Thyroid gland (tissue), 4 donors: ENCODE data around the gene ACTN2.

Experiments used
- POLR2A ChIP-seq, 2 donors: fragments of 450-650 bp; IDR thresholded peaks; one replicate each; pipeline ENCODE4 v1.6.1; 2017; ENCODE audit warnings: antibody characterized with exemption in 2 of 2, mild to moderate bottlenecking in 2 of 2, moderate library complexity in 1 of 2
- TF ChIP-seq, protein P1 (sequence below), 6 experiments: fragments of 200-600 bp in 3 of 6; fragments of 450-650 bp in 3 of 6; sonication (generic) in 3 of 6; IDR thresholded peaks; one replicate each; pipeline ENCODE4 v1.5.1; 2016 to 2019; ENCODE audit warnings: antibody characterized with exemption in 6 of 6, mild to moderate bottlenecking in 2 of 6, inconsistent platforms in 1 of 6, moderate library complexity in 1 of 6

GRCh38 chr1:236700903-236701302, 14.6 kb downstream of the ACTN2 start:
- TF ChIP-seq, protein P1, sequence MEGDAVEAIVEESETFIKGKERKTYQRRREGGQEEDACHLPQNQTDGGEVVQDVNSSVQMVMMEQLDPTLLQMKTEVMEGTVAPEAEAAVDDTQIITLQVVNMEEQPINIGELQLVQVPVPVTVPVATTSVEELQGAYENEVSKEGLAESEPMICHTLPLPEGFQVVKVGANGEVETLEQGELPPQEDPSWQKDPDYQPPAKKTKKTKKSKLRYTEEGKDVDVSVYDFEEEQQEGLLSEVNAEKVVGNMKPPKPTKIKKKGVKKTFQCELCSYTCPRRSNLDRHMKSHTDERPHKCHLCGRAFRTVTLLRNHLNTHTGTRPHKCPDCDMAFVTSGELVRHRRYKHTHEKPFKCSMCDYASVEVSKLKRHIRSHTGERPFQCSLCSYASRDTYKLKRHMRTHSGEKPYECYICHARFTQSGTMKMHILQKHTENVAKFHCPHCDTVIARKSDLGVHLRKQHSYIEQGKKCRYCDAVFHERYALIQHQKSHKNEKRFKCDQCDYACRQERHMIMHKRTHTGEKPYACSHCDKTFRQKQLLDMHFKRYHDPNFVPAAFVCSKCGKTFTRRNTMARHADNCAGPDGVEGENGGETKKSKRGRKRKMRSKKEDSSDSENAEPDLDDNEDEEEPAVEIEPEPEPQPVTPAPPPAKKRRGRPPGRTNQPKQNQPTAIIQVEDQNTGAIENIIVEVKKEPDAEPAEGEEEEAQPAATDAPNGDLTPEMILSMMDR (IDR thresholded peaks at IDR 0.05), result no peak
- TF ChIP-seq POLR2A (IDR thresholded peaks at IDR 0.05), result no peak
